ENCODE data around the gene OR2T4. TPM values are rescaled to one million over a fixed set of nuclear protein-coding genes. Genes with fewer than 3 reads are reported as not detected.

Gene OR2T4
- total and polyA plus RNA-seq, 2 experiments from 2014 or later = not detected

DNA sequence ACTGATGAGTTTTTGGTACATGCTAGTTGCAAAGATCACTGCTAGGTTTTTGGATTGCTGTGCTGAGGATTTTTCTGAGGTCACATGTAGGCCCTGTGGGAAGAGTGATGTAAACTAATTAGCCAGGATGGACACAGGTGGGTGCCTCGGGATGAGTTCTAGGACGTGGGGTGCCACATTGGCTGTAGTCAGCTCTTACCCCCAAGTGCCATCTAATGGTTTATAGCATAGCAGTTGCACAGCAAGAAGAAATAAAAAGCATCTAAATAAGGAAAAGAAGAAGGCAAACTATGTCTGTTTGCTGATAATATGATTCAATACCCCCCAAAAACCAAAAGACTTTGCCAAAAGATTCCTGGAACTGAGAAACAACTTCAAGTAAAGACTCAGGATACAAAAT, 31.6 kb downstream of the OR2T4 start (continued):
- TF ChIP-seq, protein P1, sequence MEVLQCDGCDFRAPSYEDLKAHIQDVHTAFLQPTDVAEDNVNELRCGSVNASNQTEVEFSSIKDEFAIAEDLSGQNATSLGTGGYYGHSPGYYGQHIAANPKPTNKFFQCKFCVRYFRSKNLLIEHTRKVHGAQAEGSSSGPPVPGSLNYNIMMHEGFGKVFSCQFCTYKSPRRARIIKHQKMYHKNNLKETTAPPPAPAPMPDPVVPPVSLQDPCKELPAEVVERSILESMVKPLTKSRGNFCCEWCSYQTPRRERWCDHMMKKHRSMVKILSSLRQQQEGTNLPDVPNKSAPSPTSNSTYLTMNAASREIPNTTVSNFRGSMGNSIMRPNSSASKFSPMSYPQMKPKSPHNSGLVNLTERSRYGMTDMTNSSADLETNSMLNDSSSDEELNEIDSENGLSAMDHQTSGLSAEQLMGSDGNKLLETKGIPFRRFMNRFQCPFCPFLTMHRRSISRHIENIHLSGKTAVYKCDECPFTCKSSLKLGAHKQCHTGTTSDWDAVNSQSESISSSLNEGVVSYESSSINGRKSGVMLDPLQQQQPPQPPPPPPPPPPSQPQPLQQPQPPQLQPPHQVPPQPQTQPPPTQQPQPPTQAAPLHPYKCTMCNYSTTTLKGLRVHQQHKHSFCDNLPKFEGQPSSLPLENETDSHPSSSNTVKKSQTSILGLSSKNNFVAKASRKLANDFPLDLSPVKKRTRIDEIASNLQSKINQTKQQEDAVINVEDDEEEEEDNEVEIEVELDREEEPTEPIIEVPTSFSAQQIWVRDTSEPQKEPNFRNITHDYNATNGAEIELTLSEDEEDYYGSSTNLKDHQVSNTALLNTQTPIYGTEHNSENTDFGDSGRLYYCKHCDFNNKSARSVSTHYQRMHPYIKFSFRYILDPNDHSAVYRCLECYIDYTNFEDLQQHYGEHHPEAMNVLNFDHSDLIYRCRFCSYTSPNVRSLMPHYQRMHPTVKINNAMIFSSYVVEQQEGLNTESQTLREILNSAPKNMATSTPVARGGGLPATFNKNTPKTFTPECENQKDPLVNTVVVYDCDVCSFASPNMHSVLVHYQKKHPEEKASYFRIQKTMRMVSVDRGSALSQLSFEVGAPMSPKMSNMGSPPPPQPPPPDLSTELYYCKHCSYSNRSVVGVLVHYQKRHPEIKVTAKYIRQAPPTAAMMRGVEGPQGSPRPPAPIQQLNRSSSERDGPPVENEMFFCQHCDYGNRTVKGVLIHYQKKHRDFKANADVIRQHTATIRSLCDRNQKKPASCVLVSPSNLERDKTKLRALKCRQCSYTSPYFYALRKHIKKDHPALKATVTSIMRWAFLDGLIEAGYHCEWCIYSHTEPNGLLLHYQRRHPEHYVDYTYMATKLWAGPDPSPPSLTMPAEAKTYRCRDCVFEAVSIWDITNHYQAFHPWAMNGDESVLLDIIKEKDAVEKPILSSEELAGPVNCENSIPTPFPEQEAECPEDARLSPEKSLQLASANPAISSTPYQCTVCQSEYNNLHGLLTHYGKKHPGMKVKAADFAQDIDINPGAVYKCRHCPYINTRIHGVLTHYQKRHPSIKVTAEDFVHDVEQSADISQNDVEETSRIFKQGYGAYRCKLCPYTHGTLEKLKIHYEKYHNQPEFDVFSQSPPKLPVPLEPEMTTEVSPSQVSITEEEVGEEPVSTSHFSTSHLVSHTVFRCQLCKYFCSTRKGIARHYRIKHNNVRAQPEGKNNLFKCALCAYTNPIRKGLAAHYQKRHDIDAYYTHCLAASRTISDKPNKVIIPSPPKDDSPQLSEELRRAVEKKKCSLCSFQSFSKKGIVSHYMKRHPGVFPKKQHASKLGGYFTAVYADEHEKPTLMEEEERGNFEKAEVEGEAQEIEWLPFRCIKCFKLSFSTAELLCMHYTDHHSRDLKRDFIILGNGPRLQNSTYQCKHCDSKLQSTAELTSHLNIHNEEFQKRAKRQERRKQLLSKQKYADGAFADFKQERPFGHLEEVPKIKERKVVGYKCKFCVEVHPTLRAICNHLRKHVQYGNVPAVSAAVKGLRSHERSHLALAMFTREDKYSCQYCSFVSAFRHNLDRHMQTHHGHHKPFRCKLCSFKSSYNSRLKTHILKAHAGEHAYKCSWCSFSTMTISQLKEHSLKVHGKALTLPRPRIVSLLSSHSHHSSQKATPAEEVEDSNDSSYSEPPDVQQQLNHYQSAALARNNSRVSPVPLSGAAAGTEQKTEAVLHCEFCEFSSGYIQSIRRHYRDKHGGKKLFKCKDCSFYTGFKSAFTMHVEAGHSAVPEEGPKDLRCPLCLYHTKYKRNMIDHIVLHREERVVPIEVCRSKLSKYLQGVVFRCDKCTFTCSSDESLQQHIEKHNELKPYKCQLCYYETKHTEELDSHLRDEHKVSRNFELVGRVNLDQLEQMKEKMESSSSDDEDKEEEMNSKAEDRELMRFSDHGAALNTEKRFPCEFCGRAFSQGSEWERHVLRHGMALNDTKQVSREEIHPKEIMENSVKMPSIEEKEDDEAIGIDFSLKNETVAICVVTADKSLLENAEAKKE (CRISPR knock-in tag; IDR thresholded peaks at IDR 0.05) = no peak
- no peak for TF ChIP-seq STAT1 (IDR thresholded peaks at IDR 0.05; ENCODE audit: unreplicated experiment)
- TF ChIP-seq CREB1 (CRISPR knock-in tag; IDR thresholded peaks at IDR 0.05; ENCODE audit: low read depth) = no peak
- no peak for TF ChIP-seq EZH2phosphoT487 (IDR thresholded peaks at IDR 0.05; ENCODE audit: unreplicated experiment)
- TF ChIP-seq, protein P2, sequence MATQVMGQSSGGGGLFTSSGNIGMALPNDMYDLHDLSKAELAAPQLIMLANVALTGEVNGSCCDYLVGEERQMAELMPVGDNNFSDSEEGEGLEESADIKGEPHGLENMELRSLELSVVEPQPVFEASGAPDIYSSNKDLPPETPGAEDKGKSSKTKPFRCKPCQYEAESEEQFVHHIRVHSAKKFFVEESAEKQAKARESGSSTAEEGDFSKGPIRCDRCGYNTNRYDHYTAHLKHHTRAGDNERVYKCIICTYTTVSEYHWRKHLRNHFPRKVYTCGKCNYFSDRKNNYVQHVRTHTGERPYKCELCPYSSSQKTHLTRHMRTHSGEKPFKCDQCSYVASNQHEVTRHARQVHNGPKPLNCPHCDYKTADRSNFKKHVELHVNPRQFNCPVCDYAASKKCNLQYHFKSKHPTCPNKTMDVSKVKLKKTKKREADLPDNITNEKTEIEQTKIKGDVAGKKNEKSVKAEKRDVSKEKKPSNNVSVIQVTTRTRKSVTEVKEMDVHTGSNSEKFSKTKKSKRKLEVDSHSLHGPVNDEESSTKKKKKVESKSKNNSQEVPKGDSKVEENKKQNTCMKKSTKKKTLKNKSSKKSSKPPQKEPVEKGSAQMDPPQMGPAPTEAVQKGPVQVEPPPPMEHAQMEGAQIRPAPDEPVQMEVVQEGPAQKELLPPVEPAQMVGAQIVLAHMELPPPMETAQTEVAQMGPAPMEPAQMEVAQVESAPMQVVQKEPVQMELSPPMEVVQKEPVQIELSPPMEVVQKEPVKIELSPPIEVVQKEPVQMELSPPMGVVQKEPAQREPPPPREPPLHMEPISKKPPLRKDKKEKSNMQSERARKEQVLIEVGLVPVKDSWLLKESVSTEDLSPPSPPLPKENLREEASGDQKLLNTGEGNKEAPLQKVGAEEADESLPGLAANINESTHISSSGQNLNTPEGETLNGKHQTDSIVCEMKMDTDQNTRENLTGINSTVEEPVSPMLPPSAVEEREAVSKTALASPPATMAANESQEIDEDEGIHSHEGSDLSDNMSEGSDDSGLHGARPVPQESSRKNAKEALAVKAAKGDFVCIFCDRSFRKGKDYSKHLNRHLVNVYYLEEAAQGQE (IDR thresholded peaks at IDR 0.05; ENCODE audit: unreplicated experiment) = no peak
- TF ChIP-seq JUNB (IDR thresholded peaks at IDR 0.05; ENCODE audit: unreplicated experiment) = no peak

DNA sequence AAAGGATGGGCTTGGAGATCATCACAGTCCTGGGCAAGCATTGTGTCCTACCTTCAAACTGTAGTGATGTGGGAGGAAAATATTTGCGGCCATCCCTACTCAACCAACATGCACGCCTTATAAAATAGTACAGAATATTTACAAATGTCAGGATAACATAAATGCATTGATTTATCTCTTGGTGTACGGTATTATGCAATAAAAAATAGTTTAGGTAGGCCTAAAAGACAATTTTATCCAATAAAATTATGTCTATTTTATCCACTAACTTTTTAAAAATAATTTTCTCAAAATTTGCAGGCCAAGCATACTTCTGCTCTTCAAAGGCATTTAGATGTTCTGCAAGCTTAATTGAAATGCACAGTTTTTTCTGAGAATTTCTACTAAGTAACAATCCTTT, 41.3 kb downstream of the OR2T4 start, which contains the start of gene OR2T1:
TSS of gene OR2T1 (plus strand) at position 301 of the 400 bp plus-strand sequence. CDS start 3,100 bp downstream, outside the sequence.
- H3F3A ChIP-seq (replicated peaks; ENCODE audit: low read depth) = no peaks in the 10 kb centered on the region
- Mint-ChIP-seq H3K36me3 (ENCODE audit: low read depth) (peaks cover 29% of the 10 kb centered on the region), H3K9me3 (peaks cover 91% of the 10 kb centered on the region), H3K4me3 (no peak within 1 kb of the TSS), H3K27ac (no peak within 1 kb of the TSS), H3K4me1 (no peaks in the 10 kb centered on the region), H3K27me3 (ENCODE audit: insufficient read depth, low read depth, poor library complexity) (peaks cover 2% of the 10 kb centered on the region)
- peaks cover 15% of the 10 kb centered on the region for H3K36me3 ChIP-seq (ENCODE audit: insufficient read depth)
- DNase-seq (ENCODE audit: low spot score) = no peak
- H3K27me3 ChIP-seq (ENCODE audit: insufficient read depth) = no peaks in the 10 kb centered on the region
- H3K27ac ChIP-seq (ENCODE audit: low read depth) = no peak within 1 kb of the TSS
- H3K79me2 ChIP-seq (replicated peaks; ENCODE audit: insufficient read depth) = no peaks in the 10 kb centered on the region
- H3K4me2 ChIP-seq = no peak within 1 kb of the TSS
- H3K4me3 ChIP-seq = no peak within 1 kb of the TSS; the same call in 1 of the 2 replicates
- H3K9me2 ChIP-seq (ENCODE audit: insufficient read depth) = no peaks in the 10 kb centered on the region
- H3K4me1 ChIP-seq (ENCODE audit: insufficient read depth) = no peaks in the 10 kb centered on the region
- ATAC-seq = no peak
- no peak within 1 kb of the TSS for H2AFZ ChIP-seq
- H4K20me1 ChIP-seq (replicated peaks; ENCODE audit: insufficient read depth) = no peaks in the 10 kb centered on the region
- TF ChIP-seq, protein P2 (IDR thresholded peaks at IDR 0.05; ENCODE audit: unreplicated experiment) = no peak
- no peak for TF ChIP-seq ZNF331 (CRISPR knock-in tag; IDR thresholded peaks at IDR 0.05; ENCODE audit: low read depth)
- TF ChIP-seq POLR2AphosphoS5 (IDR thresholded peaks at IDR 0.05; ENCODE audit: low read depth) = no peak
- no peak for TF ChIP-seq ZNF114 (CRISPR knock-in tag; IDR thresholded peaks at IDR 0.05)
- TF ChIP-seq JUNB (IDR thresholded peaks at IDR 0.05; ENCODE audit: unreplicated experiment) = no peak
- TF ChIP-seq NANOG (IDR thresholded peaks at IDR 0.05; ENCODE audit: borderline replicate concordance) = no peak
- no peak for TF ChIP-seq STAT1 (IDR thresholded peaks at IDR 0.05; ENCODE audit: unreplicated experiment)
- TF ChIP-seq CREB1 (CRISPR knock-in tag; IDR thresholded peaks at IDR 0.05; ENCODE audit: low read depth) = no peak

Data from GM23338 (cell line).